HEK293T (cell line): Measurements from ENCODE around the gene CAMK1D.

Experiments
- CTCF ChIA-PET: fragments of 350-600 bp; formaldehyde crosslinking; extraction: SDS; loops from one replicate; lab custom pipeline; 2021; ENCODE audit warnings: antibody characterized with exemption, inconsistent platforms; lab: Yijun Ruan, JAX
- POLR2A ChIA-PET: fragments of 350-600 bp; formaldehyde crosslinking; extraction: SDS; loops from one replicate; lab custom pipeline; 2020; ENCODE audit warnings: antibody characterized with exemption, inconsistent platforms; lab: Yijun Ruan, JAX
- DNase-seq: peaks from one replicate; pipeline ENCODE4 v3.0.0; 2012; ENCODE audit warnings: mixed read lengths; ENCODE audit errors: extremely low spot score
- ARNT ChIP-seq: fragments of 450-650 bp; IDR thresholded peaks from 2 replicates; pipeline ENCODE4 v1.6.1; 2017; ENCODE audit warnings: mild to moderate bottlenecking
- BHLHE40 ChIP-seq: fragments of 450-650 bp; IDR thresholded peaks from 2 replicates; pipeline ENCODE4 v1.6.1; 2016; ENCODE audit warnings: mild to moderate bottlenecking, moderate library complexity, borderline replicate concordance
- CTBP1 ChIP-seq: fragments of 450-650 bp; IDR thresholded peaks from 2 replicates; pipeline ENCODE4 v1.6.1; 2016; ENCODE audit warnings: borderline replicate concordance
- ELF4 ChIP-seq: fragments of 450-650 bp; IDR thresholded peaks from 2 replicates; pipeline ENCODE4 v1.6.1; 2017; ENCODE audit warnings: antibody characterized with exemption
- FOXA1 ChIP-seq: fragments of 450-650 bp; IDR thresholded peaks from 2 replicates; pipeline ENCODE4 v1.6.1; 2016; ENCODE audit warnings: mild to moderate bottlenecking
- FOXK2 ChIP-seq: fragments of 450-650 bp; IDR thresholded peaks from 2 replicates; pipeline ENCODE4 v1.6.1; 2016; ENCODE audit warnings: mild to moderate bottlenecking
- FOXM1 ChIP-seq: fragments of 450-650 bp; IDR thresholded peaks from 2 replicates; pipeline ENCODE4 v1.6.1; 2017; ENCODE audit warnings: mild to moderate bottlenecking, borderline replicate concordance
- HDGF ChIP-seq: fragments of 450-650 bp; IDR thresholded peaks from 2 replicates; pipeline ENCODE4 v1.6.1; 2017; ENCODE audit warnings: antibody characterized with exemption, borderline replicate concordance
- L3MBTL2 ChIP-seq: fragments of 450-650 bp; conservative IDR thresholded peaks from 2 replicates; pipeline ENCODE4 v1.6.1; 2016; ENCODE audit warnings: mild to moderate bottlenecking
- LEF1 ChIP-seq: fragments of 450-650 bp; IDR thresholded peaks from 2 replicates; pipeline ENCODE4 v1.6.1; 2017; ENCODE audit warnings: mild to moderate bottlenecking, borderline replicate concordance
- NFRKB ChIP-seq: fragments of 450-650 bp; IDR thresholded peaks from 2 replicates; pipeline ENCODE4 v1.6.1; 2016; ENCODE audit warnings: mild to moderate bottlenecking, moderate library complexity
- PKNOX1 ChIP-seq: fragments of 450-650 bp; IDR thresholded peaks from 2 replicates; pipeline ENCODE4 v1.6.1; 2016
- SP1 ChIP-seq: fragments of 450-650 bp; IDR thresholded peaks from 2 replicates; pipeline ENCODE4 v1.6.1; 2017
- SUZ12 ChIP-seq: fragments of 450-650 bp; IDR thresholded peaks from 2 replicates; pipeline ENCODE4 v1.6.1; 2016; ENCODE audit warnings: mild to moderate bottlenecking
- TARDBP ChIP-seq: fragments of 450-650 bp; IDR thresholded peaks from 2 replicates; pipeline ENCODE4 v1.6.1; 2016
- ZNF384 ChIP-seq: fragments of 450-650 bp; IDR thresholded peaks from 2 replicates; pipeline ENCODE4 v1.6.1; 2016

CAMK1D gene

GRCh38 chr10:12639996-12640944, 290.9 kb downstream of the CAMK1D start:
- TF ChIP-seq LEF1 (no peak), ARNT (no peak), NFRKB (no peak), L3MBTL2 (no peak), FOXA1 (no peak), FOXM1 (no peak), TARDBP (no peak), SP1 (no peak), PKNOX1 (no peak), ELF4 (no peak), HDGF (no peak), CTBP1 (no peak), FOXK2 (no peak), ZNF384 (no peak), BHLHE40 (no peak), SUZ12 (no peak)
- POLR2A ChIA-PET = no interaction called here

GRCh38 chr10:12642036-12642435, 292.7 kb downstream of the CAMK1D start:
- ChIA-PET CTCF (no interaction called here), POLR2A (no interaction called here)
- TF ChIP-seq HDGF (no peak), ARNT (no peak), L3MBTL2 (no peak), FOXA1 (no peak), FOXM1 (no peak)
- DNase-seq = no peak

More at GRCh38 chr10:12639996-12640944, 290.9 kb downstream of the CAMK1D start:
- no peak for DNase-seq
- CTCF ChIA-PET = interaction anchor here (0.7 kb wide), 1 partner anchor 16 kb away, joined by 3 read pairs; no protein-coding TSS in a partner anchor

- ChIA-PET CTCF (interaction anchor here (0.7 kb wide), 1 partner anchor 1330 kb away, joined by 3 read pairs; no protein-coding TSS in a partner anchor), POLR2A (no interaction called here)
- DNase-seq = no peak
- TF ChIP-seq ZNF384 = no peak
- TF ChIP-seq PKNOX1 = no peak
- no peak for TF ChIP-seq FOXK2
- no peak for TF ChIP-seq LEF1
- TF ChIP-seq SP1 = no peak
- TF ChIP-seq SUZ12 = no peak
- TF ChIP-seq FOXA1 = no peak
- no peak for TF ChIP-seq TARDBP
- no peak for TF ChIP-seq FOXM1
- no peak for TF ChIP-seq ELF4
- no peak for TF ChIP-seq ARNT
- TF ChIP-seq NFRKB = no peak
- no peak for TF ChIP-seq CTBP1
- no peak for TF ChIP-seq BHLHE40
- no peak for TF ChIP-seq HDGF
- no peak for TF ChIP-seq L3MBTL2
Measured at GRCh38 chr10:12643279-12643678, 293.9 kb downstream of the CAMK1D start.

- ChIA-PET POLR2A (no interaction called here), CTCF (interaction anchor here (1.1 kb wide), 1 partner anchor 66 kb away, joined by 4 read pairs; no protein-coding TSS in a partner anchor)
- TF ChIP-seq SUZ12 (no peak), ZNF384 (no peak), TARDBP (no peak), BHLHE40 (no peak), LEF1 (no peak), ARNT (no peak), FOXK2 (no peak)
- no peak for DNase-seq
Measured at GRCh38 chr10:12644380-12645144, 295.2 kb downstream of the CAMK1D start.

- DNase-seq = no peak
- TF ChIP-seq FOXA1 (no peak), ARNT (no peak), FOXK2 (no peak), NFRKB (no peak), HDGF (no peak), PKNOX1 (no peak), ZNF384 (no peak), LEF1 (no peak), SUZ12 (no peak), CTBP1 (no peak), SP1 (no peak), L3MBTL2 (no peak), ELF4 (no peak)
- POLR2A ChIA-PET = no interaction called here
- CTCF ChIA-PET = no interaction called here
Measured at GRCh38 chr10:12645449-12645848, 296.1 kb downstream of the CAMK1D start.
